GM21423 (cell line): ENCODE measurements around the gene KAZN.

Experiments used
- ATAC-seq: cut with Tn5 transposase; IDR thresholded peaks from one replicate; pipeline ENCODE4 v1.9.1; 2021; ENCODE audit warnings: mild to moderate bottlenecking, moderate library complexity; ENCODE audit not compliant: unreplicated experiment

Gene KAZN

GRCh38 chr1:14612256-14612655 lies 13.8 kb downstream of the KAZN start:
- no peak for ATAC-seq

GRCh38 chr1:14613926-14614325 lies 15.4 kb downstream of the KAZN start:
- no peak for ATAC-seq

GRCh38 chr1:14614341-14614740 lies 15.9 kb downstream of the KAZN start:
- ATAC-seq = no peak

GRCh38 chr1:14615549-14616218 lies 17.2 kb downstream of the KAZN start:
- ATAC-seq = no peak

GRCh38 chr1:14616632-14617396 lies 18.3 kb downstream of the KAZN start:
- ATAC-seq = no peak

GRCh38 chr1:14617791-14618190 lies 19.3 kb downstream of the KAZN start:
- ATAC-seq = no peak

- no peak for ATAC-seq
Measured at GRCh38 chr1:14620941-14621340, 22.5 kb downstream of the KAZN start.

GRCh38 chr1:14623090-14623489 lies 24.6 kb downstream of the KAZN start:
- no peak for ATAC-seq

GRCh38 chr1:14624941-14625340 lies 26.5 kb downstream of the KAZN start:
- ATAC-seq = no peak

- ATAC-seq = no peak
Measured at GRCh38 chr1:14625572-14625971, 27.1 kb downstream of the KAZN start.

GRCh38 chr1:14625996-14626395 lies 27.5 kb downstream of the KAZN start:
- no peak for ATAC-seq

- no peak for ATAC-seq
Measured at GRCh38 chr1:14626869-14627607, 28.6 kb downstream of the KAZN start.

- no peak for ATAC-seq
Measured at GRCh38 chr1:14627608-14628489, 29.4 kb downstream of the KAZN start.

GRCh38 chr1:14629363-14630014 lies 31.0 kb downstream of the KAZN start:
- ATAC-seq = no peak

GRCh38 chr1:14630986-14631385 lies 32.5 kb downstream of the KAZN start:
- ATAC-seq = no peak

GRCh38 chr1:14631421-14631820 lies 32.9 kb downstream of the KAZN start:
- ATAC-seq = no peak

GRCh38 chr1:14634486-14634885 lies 36.0 kb downstream of the KAZN start:
- ATAC-seq = no peak

- ATAC-seq = no peak
Measured at GRCh38 chr1:14635421-14635820, 36.9 kb downstream of the KAZN start.

GRCh38 chr1:14636897-14637632 lies 38.6 kb downstream of the KAZN start:
- ATAC-seq = no peak
